ENCODE measurements around the gene EZR. TPM values are rescaled to one million over a fixed set of nuclear protein-coding genes. Genes with fewer than 3 reads are reported as not detected.

The EZR gene
- total RNA-seq, 1 experiment from 2014 or later: 375 TPM

DNA sequence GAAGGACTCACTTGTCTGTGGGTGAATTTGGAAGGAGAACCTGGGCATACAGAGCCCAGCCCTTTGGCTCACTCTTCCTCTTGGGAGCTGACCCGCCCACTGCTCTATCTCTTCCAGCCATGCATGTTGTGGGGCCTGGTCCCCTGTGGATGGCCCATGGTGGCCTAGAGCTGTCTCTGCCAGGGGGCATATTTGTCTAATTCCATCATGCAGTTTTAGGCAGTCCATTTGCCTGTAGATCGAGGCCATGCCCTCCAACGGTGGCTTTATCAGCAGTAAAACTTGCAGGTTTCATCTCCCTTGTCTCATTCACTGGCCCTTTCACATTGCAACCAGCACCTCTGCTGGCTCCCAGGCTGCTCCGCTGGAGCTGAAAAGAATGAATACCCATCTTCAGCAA, 12.9 kb upstream of the EZR start:
- Mint-ChIP-seq H3K36me3 (ENCODE audit: insufficient read depth in 1 of 3, low read depth in 3 of 3) (no peaks in the 10 kb centered on the region), H3K27me3 (ENCODE audit: low read depth) (peaks cover 3% of the 10 kb centered on the region), H3K27ac (no peak overlapping the region), H3K9me3 (peaks cover 0 to 3% of the 10 kb centered on the region in 2 experiments; a peak in 1 of 5 replicates), H3K4me3 (no peak overlapping the region), H3K4me1 (peaks cover 23 to 24% of the 10 kb centered on the region in 2 experiments)
- Histone ChIP-seq H3K14ac (ENCODE audit: insufficient read depth, low read length) (no peak overlapping the region), H2AK5ac (ENCODE audit: insufficient read length, low read length) (no peak overlapping the region), H3K27ac (ENCODE audit: insufficient read length, low read depth, low read length) (no peak overlapping the region), H3K56ac (ENCODE audit: insufficient read length, low read depth, low read length) (no peak overlapping the region), H3K4me1 (ENCODE audit: insufficient read depth, low read length) (no peaks in the 10 kb centered on the region; the same call in 1 of the 2 replicates), H2BK12ac (ENCODE audit: insufficient read length, low read depth, low read length) (no peak overlapping the region), H2BK120ac (ENCODE audit: low read depth, low read length, poor library complexity, severe bottlenecking) (no peak overlapping the region), H2BK5ac (ENCODE audit: insufficient read length, low read length) (no peak overlapping the region), H3K18ac (ENCODE audit: insufficient read length, low read depth, low read length) (no peak overlapping the region), H4K20me1 (ENCODE audit: control insufficient read depth, insufficient read depth, insufficient read length) (no peaks in the 10 kb centered on the region), H3K9ac (ENCODE audit: extremely low read depth, insufficient read length, low read length) (no peak overlapping the region), H2AFZ (ENCODE audit: low read length) (no peak overlapping the region), H3K79me1 (ENCODE audit: insufficient read depth, low read depth, low read length, poor library complexity, severe bottlenecking) (no peaks in the 10 kb centered on the region), H3T11ph (ENCODE audit: low read length) (no peak overlapping the region), H2BK20ac (ENCODE audit: low read depth, low read length, poor library complexity, severe bottlenecking) (no peak overlapping the region), H3K9me3 (ENCODE audit: control insufficient read depth, low read depth, low read length) (no peaks in the 10 kb centered on the region), H3K27me3 (ENCODE audit: insufficient read depth, low read length) (no peaks in the 10 kb centered on the region), H3K4ac (ENCODE audit: low read depth, low read length) (no peak overlapping the region), H4K8ac (replicated peaks; ENCODE audit: insufficient read length, low read depth, low read length) (no peak overlapping the region), H4K91ac (ENCODE audit: insufficient read length, low read depth, low read length) (no peak overlapping the region), H3K79me2 (ENCODE audit: insufficient read depth, low read length) (no peaks in the 10 kb centered on the region), H4K5ac (ENCODE audit: insufficient read length, low read depth, low read length) (no peak overlapping the region), H3K23me2 (ENCODE audit: insufficient read length, low read depth, low read length, poor library complexity, severe bottlenecking) (no peaks in the 10 kb centered on the region), H2BK15ac (ENCODE audit: low read depth, low read length) (no peak overlapping the region), H3K23ac (ENCODE audit: insufficient read length, low read depth, low read length) (no peak overlapping the region), H3K4me2 (ENCODE audit: insufficient read depth, insufficient read length, low read length) (no peak overlapping the region)
- DNase-seq: no peak
- WGBS (ENCODE audit: extremely low coverage, insufficient read length, low lambda C conversion rate): no CpG with 5 or more reads among the region's 4 CpGs
- TF ChIP-seq CTCF (conservative IDR thresholded peaks at IDR 0.05): no peak
